Measurements from ENCODE around the gene ARHGEF19. TPM values are rescaled to one million over a fixed set of nuclear protein-coding genes. Genes with fewer than 3 reads are reported as not detected.

The ARHGEF19 gene
- total RNA-seq, 2 donors from 2014 or later: 1.5 to 4.8 TPM

GRCh38 chr1:16221499-16221898 lies 9.0 kb upstream of the ARHGEF19 start:
- no peak for TF ChIP-seq CTCF (IDR thresholded peaks at IDR 0.05)
- no peak overlapping the region for H3K4me3 ChIP-seq
- no peaks in the 10 kb centered on the region for H3K36me3 ChIP-seq
- H3K9me3 ChIP-seq: no peaks in the 10 kb centered on the region
- H3K27ac ChIP-seq: no peak overlapping the region
- no peak for DNase-seq (ENCODE audit: low spot score)
- peaks cover 0 to 17% of the 10 kb centered on the region in 2 donors for H3K4me1 ChIP-seq
- no peaks in the 10 kb centered on the region for H3K27me3 ChIP-seq

DNA sequence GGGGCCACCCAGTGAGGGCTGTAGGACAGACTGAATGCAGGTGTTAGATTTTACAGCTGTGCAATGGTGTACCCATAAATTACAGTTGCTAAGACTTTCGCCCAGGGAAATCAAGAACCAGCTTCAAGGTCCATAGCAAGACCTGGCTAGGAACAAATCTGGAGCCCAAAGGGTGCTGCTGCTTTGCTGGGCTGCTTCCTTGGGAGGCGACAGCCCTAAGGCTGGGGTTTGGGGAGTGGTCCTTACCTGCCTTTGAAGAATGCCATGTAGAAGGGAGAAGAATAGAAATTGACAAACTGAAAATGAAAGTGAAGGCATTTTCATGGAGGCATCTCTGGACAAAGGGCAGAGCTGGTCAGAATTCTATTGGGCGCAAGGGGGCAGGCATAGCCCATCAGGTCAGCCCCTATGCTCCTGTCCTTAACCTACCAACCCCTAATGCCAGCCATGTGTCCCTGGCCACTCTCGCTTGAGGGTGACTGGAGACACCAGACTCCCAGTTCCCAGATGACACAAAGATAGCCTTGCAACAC lies 7.6 kb upstream of the ARHGEF19 start:
- no peak for DNase-seq (ENCODE audit: low spot score)
- H3K4me1 ChIP-seq: peaks cover 0 to 22% of the 10 kb centered on the region in 2 donors
- no peaks in the 10 kb centered on the region for H3K27me3 ChIP-seq
- no peaks in the 10 kb centered on the region for H3K9me3 ChIP-seq
- H3K27ac ChIP-seq: no peak overlapping the region
- H3K36me3 ChIP-seq: no peaks in the 10 kb centered on the region
- H3K4me3 ChIP-seq: no peak overlapping the region
- no peak for TF ChIP-seq CTCF (IDR thresholded peaks at IDR 0.05)

DNA sequence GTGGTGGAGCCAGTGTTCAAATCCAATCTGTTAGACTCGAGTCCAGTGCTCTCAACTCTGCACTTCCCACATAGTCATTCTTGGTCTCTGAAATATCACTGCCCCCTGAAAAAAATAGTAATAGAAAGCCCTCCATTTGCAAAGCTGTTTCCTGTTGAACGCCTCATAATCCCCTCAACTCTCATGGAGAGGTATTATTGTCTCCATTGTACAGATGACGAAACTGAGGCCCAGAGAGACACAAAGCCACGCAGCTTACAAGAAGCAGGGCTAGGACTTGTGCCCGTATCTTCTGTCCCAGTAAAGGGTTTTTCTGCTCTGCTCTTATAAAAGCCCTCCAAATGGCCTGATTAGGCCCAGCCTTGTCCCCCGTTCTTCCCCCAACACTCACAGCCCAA lies 6.2 kb upstream of the ARHGEF19 start:
- TF ChIP-seq CTCF (IDR thresholded peaks at IDR 0.05): no peak
- Histone ChIP-seq H3K4me3 (no peak overlapping the region), H3K27me3 (no peaks in the 10 kb centered on the region), H3K9me3 (no peaks in the 10 kb centered on the region), H3K27ac (no peak overlapping the region), H3K4me1 (peaks cover 0 to 22% of the 10 kb centered on the region in 2 donors), H3K36me3 (no peaks in the 10 kb centered on the region)
- DNase-seq (ENCODE audit: low spot score): no peak

DNA sequence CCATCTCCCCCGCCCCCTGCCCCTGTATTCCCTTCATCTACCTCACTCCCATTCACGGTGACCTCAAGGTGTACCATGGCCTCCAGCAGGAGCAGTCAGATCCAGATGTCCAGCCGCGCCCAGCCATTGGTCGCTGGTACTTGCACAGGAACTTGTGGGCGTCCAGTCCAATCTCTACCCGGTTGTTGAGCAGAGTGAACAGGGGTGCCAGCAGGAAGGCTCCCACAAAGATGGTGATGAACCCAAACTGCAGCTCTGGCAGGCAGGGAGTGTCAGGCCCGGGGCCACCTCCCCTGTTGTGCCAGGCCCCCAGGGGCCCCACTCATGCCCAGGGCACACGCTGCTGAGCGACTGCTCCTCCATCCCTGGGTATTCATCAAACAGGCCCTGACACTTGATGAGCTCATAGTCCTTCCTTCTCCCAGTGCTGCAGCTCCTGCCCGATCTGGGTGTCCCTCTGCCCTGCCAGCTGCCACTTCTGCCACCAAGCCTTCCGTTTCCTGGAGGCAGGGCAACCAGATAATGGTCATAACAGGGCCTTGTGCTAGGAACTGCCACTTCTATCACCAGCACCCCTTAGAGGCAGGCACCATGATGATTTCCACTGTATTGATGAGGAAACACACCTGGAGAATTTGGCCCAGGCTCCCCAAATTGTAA lies 5.7 kb upstream of the ARHGEF19 start:
- no peak for DNase-seq (ENCODE audit: low spot score)
- peaks cover 0 to 22% of the 10 kb centered on the region in 2 donors for H3K4me1 ChIP-seq
- peak overlapping the region; percentile 4 to 58 for H3K4me3 ChIP-seq
- H3K36me3 ChIP-seq: no peaks in the 10 kb centered on the region
- H3K9me3 ChIP-seq: no peaks in the 10 kb centered on the region
- H3K27ac ChIP-seq: peak overlapping the region; percentile 52 to 68
- H3K27me3 ChIP-seq: no peaks in the 10 kb centered on the region
- no peak for TF ChIP-seq CTCF (IDR thresholded peaks at IDR 0.05)

- no peak for TF ChIP-seq CTCF (IDR thresholded peaks at IDR 0.05)
Observed at GRCh38 chr1:16217061-16217785, 4.8 kb upstream of the ARHGEF19 start.

More at GRCh38 chr1:16217061-16217785, 4.8 kb upstream of the ARHGEF19 start:
- H3K4me1 ChIP-seq: peaks cover 0 to 22% of the 10 kb centered on the region in 2 donors
- H3K27me3 ChIP-seq: no peaks in the 10 kb centered on the region
- H3K27ac ChIP-seq: peak overlapping the region; percentile 52 to 68
- DNase-seq (ENCODE audit: low spot score): peak; percentile 98
- H3K4me3 ChIP-seq: peak overlapping the region; percentile 32 to 58
- no peaks in the 10 kb centered on the region for H3K36me3 ChIP-seq
- no peaks in the 10 kb centered on the region for H3K9me3 ChIP-seq

Data from right atrium auricular region (tissue), 2 donors.